GM19239 (cell line): ENCODE results near the gene TRIM56.
"Not testable (repeated sequence)": the region's sequence is repeated elsewhere in the genome, so short reads cannot be mapped to it uniquely, and the experiment has no call there.

Source experiments
- DNase-seq: peaks from one replicate; pipeline ENCODE4 v3.0.0; 2011; ENCODE audit warnings: low spot score; ENCODE audit not compliant: insufficient read length
- FAIRE-seq: peaks from 2 replicates; lab custom pipeline; 2011; peaks lifted over from hg19 to GRCh38; lab: Jason Lieb, UNC

The TRIM56 gene

DNA sequence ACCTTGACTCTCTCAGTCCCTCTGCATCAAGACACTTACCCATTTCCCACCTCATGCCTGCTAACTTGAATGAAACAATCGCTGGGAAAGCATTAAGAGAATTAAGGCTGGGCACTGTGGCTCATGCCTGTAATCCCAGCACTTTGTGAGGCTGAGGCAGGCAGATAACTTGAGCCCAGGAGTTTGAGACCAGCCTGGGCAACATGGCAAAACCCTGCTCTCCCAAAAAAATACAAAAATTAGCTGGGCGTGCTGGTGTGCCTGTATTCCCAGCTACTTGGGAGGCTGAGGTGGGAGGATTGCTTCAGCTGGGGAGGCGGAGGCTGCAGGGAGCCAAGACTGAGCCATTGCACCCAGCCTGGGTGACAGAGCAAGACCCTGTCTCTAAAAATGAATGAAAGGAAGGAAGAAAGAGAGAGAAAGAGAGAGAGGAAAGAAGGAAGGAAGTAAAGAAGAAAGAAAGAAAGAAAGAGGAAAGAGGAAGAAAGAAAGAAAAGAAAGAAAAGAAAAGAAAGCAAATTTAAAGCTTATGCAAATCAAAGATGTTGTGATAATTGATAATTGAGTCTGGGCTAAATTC, 42.3 kb downstream of the TRIM56 start:
- FAIRE-seq (no peak), DNase-seq (no peak)

- no peak for DNase-seq
- no peak for FAIRE-seq
These were observed 43.0 kb downstream of the TRIM56 start for GRCh38 chr7:101128040-101128834.

- FAIRE-seq = no peak
These were observed 44.4 kb downstream of the TRIM56 start for GRCh38 chr7:101129603-101130117.

DNA sequence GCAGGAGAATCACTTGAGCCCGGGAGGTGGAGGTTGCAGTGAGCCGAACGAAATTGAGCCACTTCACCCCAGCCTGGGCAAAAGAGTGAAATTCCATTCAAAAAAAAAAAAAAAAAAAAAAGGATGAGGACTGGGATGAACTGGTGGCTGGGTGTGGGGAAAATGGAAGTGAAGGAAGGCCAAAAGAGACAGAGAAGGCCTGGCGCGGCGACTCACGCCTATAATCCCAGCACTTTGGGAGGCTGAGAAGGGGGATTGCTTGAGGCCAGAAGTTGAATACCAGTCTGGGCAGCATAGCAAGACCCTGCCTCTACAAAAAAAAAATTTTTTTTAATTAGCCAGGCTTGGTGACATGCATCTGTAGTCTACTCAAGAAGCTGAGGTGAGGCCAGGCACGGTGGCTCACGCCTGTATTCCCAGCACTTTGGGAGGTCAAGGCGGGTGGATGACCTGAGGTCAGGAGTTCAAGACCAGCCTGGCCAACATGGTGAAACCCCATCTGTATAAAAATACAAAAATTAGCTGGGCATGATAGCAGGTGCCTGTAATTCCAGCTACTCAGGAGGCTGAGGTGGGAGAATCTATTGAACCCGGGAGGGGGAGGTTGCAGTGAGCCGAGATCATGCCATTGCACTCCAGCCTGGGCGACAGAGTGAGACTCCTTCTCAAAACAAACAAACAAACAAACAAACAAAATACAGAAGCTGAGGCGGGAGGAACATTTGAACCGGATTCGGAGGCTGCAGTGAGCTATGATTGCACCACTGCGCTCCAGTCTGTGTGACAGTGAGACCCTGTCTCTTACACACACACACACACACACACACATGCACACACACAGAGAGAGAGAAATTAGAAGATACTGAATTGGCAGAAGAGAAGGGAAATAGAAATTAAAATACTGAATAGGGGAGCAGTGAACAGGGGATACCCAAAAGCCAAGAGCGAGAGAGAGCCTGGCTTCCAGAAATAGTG, 47.6 kb downstream of the TRIM56 start:
- not testable (repeated sequence) for DNase-seq, FAIRE-seq

More at GRCh38 chr7:101129603-101130117, 44.4 kb downstream of the TRIM56 start:
- DNase-seq = no peak

- no peak for DNase-seq
- FAIRE-seq = no peak
These were observed 48.5 kb downstream of the TRIM56 start for GRCh38 chr7:101133621-101134398.

- no peak for DNase-seq
- no peak for FAIRE-seq
These were observed 49.2 kb downstream of the TRIM56 start for GRCh38 chr7:101134399-101134980.

- no peak for FAIRE-seq
- no peak for DNase-seq
These were observed 52.5 kb downstream of the TRIM56 start for GRCh38 chr7:101137651-101138212.

GRCh38 chr7:101138213-101138870, 53.1 kb downstream of the TRIM56 start:
- DNase-seq = no peak
- FAIRE-seq = no peak

DNA sequence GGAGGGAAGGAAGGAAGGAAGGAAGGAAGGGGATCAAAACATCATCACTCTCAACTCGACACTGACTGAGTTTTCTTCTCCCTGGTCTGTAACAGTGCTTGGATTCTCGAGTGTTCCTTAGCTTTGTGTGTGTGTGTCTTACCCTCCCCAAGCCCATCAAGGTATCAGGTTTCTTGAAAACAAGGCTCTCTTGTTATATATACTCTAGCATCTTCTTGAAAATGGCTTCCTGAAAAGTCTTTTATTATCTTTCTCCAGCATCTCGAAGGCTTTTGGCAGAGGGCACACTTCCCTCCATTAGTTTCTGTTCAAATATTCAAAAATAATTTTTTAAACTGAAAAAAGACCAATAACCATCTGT, 55.0 kb downstream of the TRIM56 start:
- FAIRE-seq = no peak
- no peak for DNase-seq

GRCh38 chr7:101140746-101141382, 55.6 kb downstream of the TRIM56 start:
- DNase-seq (no peak), FAIRE-seq (no peak)
